Measurements from ENCODE around the gene SAMD11. TPM values are rescaled to one million over a fixed set of nuclear protein-coding genes. Genes with fewer than 3 reads are reported as not detected.

The SAMD11 gene
- total RNA-seq, 1 donor from 2014 or later: 46.2 TPM

GRCh38 chr1:991895-992294 is 68.2 kb downstream of the SAMD11 start:
- TF ChIP-seq CTCF (IDR thresholded peaks at IDR 0.05; ENCODE audit: partially characterized antibody, unreplicated experiment): no peak
- no peak overlapping the region for H3K4me3 Mint-ChIP-seq (ENCODE audit: unreplicated experiment)
- peaks cover 8% of the 10 kb centered on the region for H3K27me3 Mint-ChIP-seq (ENCODE audit: unreplicated experiment)
- DNase-seq: no peak
- peaks cover 30% of the 10 kb centered on the region for H3K9me3 Mint-ChIP-seq (ENCODE audit: unreplicated experiment)
- H3K4me1 Mint-ChIP-seq (ENCODE audit: low read depth, unreplicated experiment): peaks cover 3% of the 10 kb centered on the region
- H3K27ac Mint-ChIP-seq (ENCODE audit: unreplicated experiment): no peak overlapping the region
- H3K36me3 Mint-ChIP-seq (ENCODE audit: unreplicated experiment): peaks cover 36% of the 10 kb centered on the region

- H3K27me3 Mint-ChIP-seq (ENCODE audit: unreplicated experiment): peaks cover 9% of the 10 kb centered on the region
- H3K27ac Mint-ChIP-seq (ENCODE audit: unreplicated experiment): no peak overlapping the region
- peak overlapping the region; percentile 2 for H3K4me3 Mint-ChIP-seq (ENCODE audit: unreplicated experiment)
Measured at GRCh38 chr1:992362-992761, 68.6 kb downstream of the SAMD11 start.

GRCh38 chr1:993379-993995 is 69.8 kb downstream of the SAMD11 start:
- H3K4me1 Mint-ChIP-seq (ENCODE audit: low read depth, unreplicated experiment): peaks cover 4% of the 10 kb centered on the region
- peaks cover 27% of the 10 kb centered on the region for H3K9me3 Mint-ChIP-seq (ENCODE audit: unreplicated experiment)
- peaks cover 9% of the 10 kb centered on the region for H3K27me3 Mint-ChIP-seq (ENCODE audit: unreplicated experiment)
- no peak for DNase-seq
- H3K4me3 Mint-ChIP-seq (ENCODE audit: unreplicated experiment): no peak overlapping the region
- TF ChIP-seq CTCF (IDR thresholded peaks at IDR 0.05; ENCODE audit: partially characterized antibody, unreplicated experiment): no peak
- H3K36me3 Mint-ChIP-seq (ENCODE audit: unreplicated experiment): peaks cover 29% of the 10 kb centered on the region
- no peak overlapping the region for H3K27ac Mint-ChIP-seq (ENCODE audit: unreplicated experiment)

More at GRCh38 chr1:992362-992761, 68.6 kb downstream of the SAMD11 start:
- no peak for DNase-seq
- Mint-ChIP-seq H3K9me3 (ENCODE audit: unreplicated experiment) (peaks cover 32% of the 10 kb centered on the region), H3K36me3 (ENCODE audit: unreplicated experiment) (peaks cover 36% of the 10 kb centered on the region), H3K4me1 (ENCODE audit: low read depth, unreplicated experiment) (peaks cover 4% of the 10 kb centered on the region)
- TF ChIP-seq CTCF (IDR thresholded peaks at IDR 0.05; ENCODE audit: partially characterized antibody, unreplicated experiment): no peak

Other genes with a start within 250 kb of the SAMD11 start
- not detected for gene OR4F16, start 237.3 kb upstream of the SAMD11 start, total RNA-seq (ENCODE audit: unreplicated experiment)
- 90.3 TPM for gene NOC2L, start 35.3 kb downstream of the SAMD11 start, total RNA-seq (ENCODE audit: unreplicated experiment)
- 103 TPM for gene KLHL17, start 36.7 kb downstream of the SAMD11 start, total RNA-seq (ENCODE audit: unreplicated experiment)
- gene PLEKHN1, start 42.6 kb downstream of the SAMD11 start, total RNA-seq (ENCODE audit: unreplicated experiment): 0.29 TPM
- 0.32 TPM for gene PERM1, start 58.2 kb downstream of the SAMD11 start, total RNA-seq (ENCODE audit: unreplicated experiment)
- gene HES4, start 76.2 kb downstream of the SAMD11 start, total RNA-seq (ENCODE audit: unreplicated experiment): 218 TPM
- gene ISG15, start 89.6 kb downstream of the SAMD11 start, total RNA-seq (ENCODE audit: unreplicated experiment): 18.4 TPM
- gene AGRN, start 96.2 kb downstream of the SAMD11 start, total RNA-seq (ENCODE audit: unreplicated experiment): 914 TPM
- not detected for gene RNF223, start 150.4 kb downstream of the SAMD11 start, total RNA-seq (ENCODE audit: unreplicated experiment)
- gene C1orf159, start 192.2 kb downstream of the SAMD11 start, total RNA-seq (ENCODE audit: unreplicated experiment): 24.5 TPM
- not detected for gene TTLL10, start 250.0 kb downstream of the SAMD11 start, total RNA-seq (ENCODE audit: unreplicated experiment)